B cell (primary cell): Measurements from ENCODE around the gene MAP3K20. TPM values are rescaled to one million over a fixed set of nuclear protein-coding genes. Genes with fewer than 3 reads are reported as not detected.

Experiments used
- ATAC-seq: fragments of 200-7000 bp; cut with Tn5 transposase; one replicate; pipeline ENCODE4 v1.10.0; 2021; ENCODE audit warnings: low read depth, mild to moderate bottlenecking, moderate number of reproducible peaks, moderate library complexity
- CTCF ChIA-PET: fragments of 350-600 bp; sonication (Branson Sonifier 250); formaldehyde crosslinking; loops from one replicate; lab custom pipeline; 2021; ENCODE audit warnings: antibody characterized with exemption, inconsistent platforms; lab: Charles Lee
- POLR2A ChIA-PET: fragments of 350-600 bp; sonication (Branson Sonifier 250); formaldehyde crosslinking; loops from one replicate; lab custom pipeline; 2021; ENCODE audit warnings: antibody characterized with exemption; lab: Charles Lee
- DNase-seq: peaks from one replicate; pipeline ENCODE4 v3.0.0; 2013
- H2AFZ ChIP-seq: 2 replicates; pipeline ENCODE4 v1.6.1; 2012; ENCODE audit warnings: mild to moderate bottlenecking, low read depth, low read length; ENCODE audit not compliant: insufficient read depth, poor library complexity, severe bottlenecking
- H3K27ac ChIP-seq, 2 donors: 1 replicate in 1 of 2; 2 replicates in 1 of 2; pipeline ENCODE4 v1.5.1; 2012 to 2013; ENCODE audit warnings: low read length in 2 of 2, mild to moderate bottlenecking in 2 of 2, moderate library complexity in 1 of 2
- H3K27me3 ChIP-seq, 4 experiments: fragments of 200-600 bp in 1 of 4; sonication (generic) in 1 of 4; replicated peaks in 1 of 4; 1 replicate in 2 of 4; 2 replicates in 2 of 4; pipeline versions ENCODE4 v1.6.1 to v1.7.0; 2013 to 2016; ENCODE audit warnings: low read length in 3 of 4, mild to moderate bottlenecking in 2 of 4, mixed read lengths in 1 of 4, moderate library complexity in 1 of 4; ENCODE audit not compliant: insufficient read depth in 4 of 4, control insufficient read depth in 3 of 4; ENCODE audit errors: control extremely low read depth in 1 of 4
- H3K36me3 ChIP-seq, 2 experiments: replicated peaks in 1 of 2; 1 replicate in 1 of 2; 2 replicates in 1 of 2; pipeline versions ENCODE4 v1.6.1 to v1.7.1; 2013; ENCODE audit warnings: low read length in 1 of 2; ENCODE audit not compliant: insufficient read depth in 2 of 2, control insufficient read depth in 1 of 2; ENCODE audit errors: control extremely low read depth in 1 of 2, extremely low read depth in 1 of 2
- H3K4me1 ChIP-seq, 2 donors: fragments of 200-600 bp in 1 of 2; sonication (generic) in 1 of 2; 1 replicate in 1 of 2; 2 replicates in 1 of 2; pipeline versions ENCODE4 v1.5.1 to v1.6.1; 2013 to 2017; ENCODE audit warnings: low read length in 2 of 2; ENCODE audit not compliant: control insufficient read depth in 2 of 2, insufficient read depth in 2 of 2
- H3K4me2 ChIP-seq: replicated peaks from 2 replicates; pipeline ENCODE3; 2012; ENCODE audit warnings: mild to moderate bottlenecking, low read depth, low read length; ENCODE audit not compliant: poor library complexity, severe bottlenecking
- H3K4me3 ChIP-seq, 5 experiments: fragments of 200-600 bp in 1 of 5; sonication (generic) in 1 of 5; 1 replicate in 3 of 5; 2 replicates in 2 of 5; pipeline versions ENCODE4 v1.5.1 to v1.7.0; 2011 to 2016; ENCODE audit warnings: low read length in 4 of 5, mild to moderate bottlenecking in 4 of 5, low read depth in 2 of 5, control low read depth in 1 of 5, moderate library complexity in 1 of 5; ENCODE audit not compliant: insufficient read depth in 1 of 5; ENCODE audit errors: control extremely low read depth in 1 of 5, extremely low read depth in 1 of 5
- H3K79me2 ChIP-seq: fragments of 200-600 bp; sonication (generic); one replicate; pipeline ENCODE4 v1.6.0; 2016; ENCODE audit warnings: low read length; ENCODE audit not compliant: control insufficient read depth, insufficient read depth
- H3K9ac ChIP-seq: fragments of 200-600 bp; sonication (generic); 2 replicates; pipeline ENCODE4 v1.6.1; 2017; ENCODE audit warnings: mild to moderate bottlenecking, low read length, moderate library complexity
- H3K9me3 ChIP-seq, 3 donors: one replicate each; pipeline versions ENCODE4 v1.6.1 to v1.7.1; 2013; ENCODE audit warnings: low read length in 2 of 3; ENCODE audit not compliant: control insufficient read depth in 2 of 3, insufficient read depth in 1 of 3; ENCODE audit errors: control extremely low read depth in 1 of 3
- H4K20me1 ChIP-seq: 2 replicates; pipeline ENCODE4 v1.6.0; 2012; ENCODE audit warnings: mild to moderate bottlenecking, low read length; ENCODE audit not compliant: insufficient read depth, control insufficient read depth, poor library complexity, severe bottlenecking
- H3K27ac Mint-ChIP-seq: one replicate; pipeline ENCODE4 v1.8.0; 2021; ENCODE audit warnings: mixed read lengths
- H3K27me3 Mint-ChIP-seq: one replicate; pipeline ENCODE4 v1.8.0; 2021; ENCODE audit warnings: mixed read lengths
- H3K4me1 Mint-ChIP-seq: one replicate; pipeline ENCODE4 v1.8.0; 2021; ENCODE audit warnings: mixed read lengths
- H3K4me3 Mint-ChIP-seq: one replicate; pipeline ENCODE4 v1.8.0; 2021; ENCODE audit warnings: mixed read lengths
- H3K9me3 Mint-ChIP-seq: one replicate; pipeline ENCODE4 v1.8.0; 2022; ENCODE audit warnings: mixed read lengths; ENCODE audit not compliant: insufficient read depth
- EZH2 ChIP-seq: IDR thresholded peaks from 2 replicates; pipeline ENCODE4 v1.6.1; 2012; ENCODE audit warnings: borderline replicate concordance, low read depth, mild to moderate bottlenecking, moderate library complexity, low read length; ENCODE audit not compliant: insufficient read depth, poor library complexity, severe bottlenecking
- WGBS: methylation state at CpG from one replicate; pipeline ENCODE4 v1.1.5; 2013; ENCODE audit warnings: missing lambda C conversion rate; ENCODE audit not compliant: insufficient coverage; 5-methylcytosine and 5-hydroxymethylcytosine counted together
- intact Hi-C: fragments of 100-400 bp; cut with micrococcal nuclease; formaldehyde crosslinking; loops from one replicate; pipeline ENCODE4 v1.10.0; 2022
- polyA plus RNA-seq: library from polyadenylated mRNA; depleted of rRNA; stranded (reverse); fragments of >200 nt; gene quantifications from 2 replicates; pipeline ENCODE4 v1.2.3, GENCODE V29; 2012
- total RNA-seq, 2 donors: library from RNA; stranded (reverse); fragments of 120-200 nt in 1 of 2; gene quantifications; 1 replicate in 1 of 2; 2 replicates in 1 of 2; pipeline versions ENCODE4 v1.2.3 to v1.2.4, GENCODE V29; 2013 to 2022
- TF ChIP-seq, protein P1 (sequence below): fragments of 200-600 bp; IDR thresholded peaks from one replicate; pipeline ENCODE4 v1.8.0; 2022; ENCODE audit warnings: antibody characterized with exemption, mild to moderate bottlenecking

Gene MAP3K20
- total and polyA plus RNA-seq, 2 donors (not counting 1 experiment from before 2014, with no cell fraction given): 2.2 to 9.1 TPM

- TF ChIP-seq, protein P1, sequence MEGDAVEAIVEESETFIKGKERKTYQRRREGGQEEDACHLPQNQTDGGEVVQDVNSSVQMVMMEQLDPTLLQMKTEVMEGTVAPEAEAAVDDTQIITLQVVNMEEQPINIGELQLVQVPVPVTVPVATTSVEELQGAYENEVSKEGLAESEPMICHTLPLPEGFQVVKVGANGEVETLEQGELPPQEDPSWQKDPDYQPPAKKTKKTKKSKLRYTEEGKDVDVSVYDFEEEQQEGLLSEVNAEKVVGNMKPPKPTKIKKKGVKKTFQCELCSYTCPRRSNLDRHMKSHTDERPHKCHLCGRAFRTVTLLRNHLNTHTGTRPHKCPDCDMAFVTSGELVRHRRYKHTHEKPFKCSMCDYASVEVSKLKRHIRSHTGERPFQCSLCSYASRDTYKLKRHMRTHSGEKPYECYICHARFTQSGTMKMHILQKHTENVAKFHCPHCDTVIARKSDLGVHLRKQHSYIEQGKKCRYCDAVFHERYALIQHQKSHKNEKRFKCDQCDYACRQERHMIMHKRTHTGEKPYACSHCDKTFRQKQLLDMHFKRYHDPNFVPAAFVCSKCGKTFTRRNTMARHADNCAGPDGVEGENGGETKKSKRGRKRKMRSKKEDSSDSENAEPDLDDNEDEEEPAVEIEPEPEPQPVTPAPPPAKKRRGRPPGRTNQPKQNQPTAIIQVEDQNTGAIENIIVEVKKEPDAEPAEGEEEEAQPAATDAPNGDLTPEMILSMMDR: no peak
- no peak for TF ChIP-seq EZH2
- Mint-ChIP-seq H3K27ac (no peak overlapping the region), H3K4me3 (no peak overlapping the region), H3K4me1 (no peaks in the 10 kb centered on the region), H3K9me3 (no peaks in the 10 kb centered on the region), H3K27me3 (no peaks in the 10 kb centered on the region)
- H3K4me3 ChIP-seq: no peak overlapping the region
- no peaks in the 10 kb centered on the region for H3K27me3 ChIP-seq
- H2AFZ ChIP-seq: no peak overlapping the region
- H3K9me3 ChIP-seq: no peaks in the 10 kb centered on the region
- H3K79me2 ChIP-seq: peaks cover 5% of the 10 kb centered on the region
- POLR2A ChIA-PET: no interaction called here
- H3K27ac ChIP-seq: no peak overlapping the region
- intact Hi-C loops: no loop called here
- ATAC-seq: no peak
- H3K4me2 ChIP-seq: no peak overlapping the region
- H4K20me1 ChIP-seq: no peaks in the 10 kb centered on the region
- DNase-seq: no peak
- CTCF ChIA-PET: no interaction called here
- H3K36me3 ChIP-seq: no peaks in the 10 kb centered on the region
- WGBS: no CpG with 5 or more reads among the region's 1 CpG
- H3K9ac ChIP-seq: no peak overlapping the region
- H3K4me1 ChIP-seq: no peaks in the 10 kb centered on the region
These were observed 19.1 kb downstream of the MAP3K20 start for GRCh38 chr2:173094731-173095130.

DNA sequence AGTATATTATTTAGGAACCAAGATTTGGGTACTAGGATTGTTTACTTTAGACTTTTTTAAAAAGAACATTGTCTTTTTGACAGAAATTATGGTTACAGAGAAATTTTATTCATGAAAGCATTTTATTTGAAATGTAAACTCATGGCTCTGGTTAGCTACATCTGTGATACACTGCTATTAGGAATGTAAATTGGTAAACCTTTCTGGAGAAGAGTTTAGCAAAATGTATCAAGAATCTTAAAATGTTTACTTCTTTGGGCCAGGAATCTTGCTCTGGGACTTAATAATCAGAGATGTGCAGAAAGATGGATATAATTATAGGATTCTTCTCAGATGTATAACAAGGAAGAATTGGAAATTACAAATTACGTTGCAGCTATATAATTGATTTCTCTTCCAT is 19.7 kb downstream of the MAP3K20 start:
- no peak for DNase-seq
- CTCF ChIA-PET: no interaction called here

More for the DNA sequence above, 19.7 kb downstream of the MAP3K20 start:
- H3K4me3 Mint-ChIP-seq: no peak overlapping the region
- Histone ChIP-seq H3K9ac (no peak overlapping the region), H3K4me2 (no peak overlapping the region), H3K27ac (no peak overlapping the region), H4K20me1 (no peaks in the 10 kb centered on the region), H2AFZ (no peak overlapping the region), H3K4me1 (no peaks in the 10 kb centered on the region), H3K36me3 (no peaks in the 10 kb centered on the region), H3K9me3 (no peaks in the 10 kb centered on the region), H3K4me3 (no peak overlapping the region), H3K79me2 (peaks cover 5% of the 10 kb centered on the region), H3K27me3 (no peaks in the 10 kb centered on the region)
- no CpG with 5 or more reads among the region's 1 CpG for whole genome bisulfite sequencing
- H3K4me1 Mint-ChIP-seq: no peaks in the 10 kb centered on the region
- H3K27ac Mint-ChIP-seq: no peak overlapping the region
- no peaks in the 10 kb centered on the region for H3K9me3 Mint-ChIP-seq
- POLR2A ChIA-PET: no interaction called here
- TF ChIP-seq, protein P1: no peak
- no peak for TF ChIP-seq EZH2
- intact Hi-C loops: no loop called here
- no peaks in the 10 kb centered on the region for H3K27me3 Mint-ChIP-seq
- no peak for ATAC-seq
